ENCODE data around the gene SWAP70. TPM values are rescaled to one million over a fixed set of nuclear protein-coding genes. Genes with fewer than 3 reads are reported as not detected.

Gene SWAP70
- total RNA-seq, 1 experiment from 2014 or later = 14.3 TPM

DNA sequence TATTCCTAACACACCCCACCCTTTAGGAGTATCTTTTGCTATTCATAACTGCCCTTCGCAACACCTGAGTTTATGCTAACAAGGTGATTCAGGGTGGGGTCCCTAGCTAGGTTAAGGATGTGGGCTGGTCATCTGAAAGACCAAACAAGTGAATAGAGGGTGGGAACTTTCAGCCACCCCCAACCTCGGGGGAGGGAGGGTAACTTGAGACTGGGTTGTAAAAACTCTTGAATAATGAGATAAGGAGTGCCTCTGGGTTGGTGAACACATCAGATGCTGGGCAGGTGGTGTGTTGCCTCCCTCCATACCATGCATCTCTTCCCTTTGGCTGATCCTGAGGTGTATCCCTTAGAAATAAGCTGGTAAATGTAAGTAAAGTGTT, 111.5 kb downstream of the SWAP70 start:
- DNase-seq (ENCODE audit: low spot score) = no peak

- no peak for DNase-seq (ENCODE audit: low spot score)
These were observed 112.3 kb downstream of the SWAP70 start for GRCh38 chr11:9776203-9776602.

DNA sequence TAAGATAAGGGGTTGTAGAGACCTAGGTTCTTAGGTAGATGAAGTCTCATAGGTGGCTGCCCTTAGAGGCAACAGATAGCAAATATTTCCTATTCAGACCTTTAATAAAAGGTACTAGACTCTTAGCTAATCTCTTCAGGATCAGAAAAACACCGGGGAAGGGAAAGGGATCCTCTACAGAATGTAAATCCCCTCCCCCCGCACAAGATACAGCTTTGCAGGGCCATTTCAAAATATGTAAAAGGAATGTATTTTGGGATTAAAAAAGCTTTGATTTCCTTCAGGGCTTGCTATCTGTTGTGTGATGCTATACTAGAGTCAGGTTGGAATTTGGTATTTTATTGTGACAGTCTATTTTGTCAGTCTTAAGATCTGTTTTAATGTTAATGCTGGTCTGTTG, 113.2 kb downstream of the SWAP70 start:
- no peak for DNase-seq (ENCODE audit: low spot score)

GRCh38 chr11:9777525-9777924, 113.6 kb downstream of the SWAP70 start:
- DNase-seq (ENCODE audit: low spot score) = no peak

DNA sequence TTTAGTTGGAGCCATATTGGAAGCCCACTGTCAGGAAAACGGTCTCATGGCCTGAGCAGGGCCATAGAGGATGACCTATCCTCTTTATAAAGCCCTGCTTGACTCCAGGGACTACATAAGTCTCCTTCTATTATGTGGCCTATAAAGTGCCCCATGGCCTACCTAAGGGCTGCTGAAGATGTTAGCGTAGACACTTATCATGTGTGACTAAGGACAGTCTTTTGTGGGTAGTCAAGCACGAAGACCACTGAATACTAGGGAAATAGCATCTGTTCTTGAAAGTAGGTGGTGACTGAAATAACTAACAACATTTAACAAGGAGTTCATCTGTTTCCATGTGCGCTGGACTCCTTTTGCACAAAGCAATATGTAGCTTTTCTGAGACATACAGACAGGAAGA, 117.1 kb downstream of the SWAP70 start:
- DNase-seq (ENCODE audit: low spot score) = no peak

- DNase-seq (ENCODE audit: low spot score) = no peak
These were observed 120.1 kb downstream of the SWAP70 start for GRCh38 chr11:9783986-9784385.

- no peak for DNase-seq (ENCODE audit: low spot score)
These were observed 120.9 kb downstream of the SWAP70 start for GRCh38 chr11:9784602-9785315.

- no peak for DNase-seq (ENCODE audit: low spot score)
These were observed 123.4 kb downstream of the SWAP70 start for GRCh38 chr11:9787260-9787659.

DNA sequence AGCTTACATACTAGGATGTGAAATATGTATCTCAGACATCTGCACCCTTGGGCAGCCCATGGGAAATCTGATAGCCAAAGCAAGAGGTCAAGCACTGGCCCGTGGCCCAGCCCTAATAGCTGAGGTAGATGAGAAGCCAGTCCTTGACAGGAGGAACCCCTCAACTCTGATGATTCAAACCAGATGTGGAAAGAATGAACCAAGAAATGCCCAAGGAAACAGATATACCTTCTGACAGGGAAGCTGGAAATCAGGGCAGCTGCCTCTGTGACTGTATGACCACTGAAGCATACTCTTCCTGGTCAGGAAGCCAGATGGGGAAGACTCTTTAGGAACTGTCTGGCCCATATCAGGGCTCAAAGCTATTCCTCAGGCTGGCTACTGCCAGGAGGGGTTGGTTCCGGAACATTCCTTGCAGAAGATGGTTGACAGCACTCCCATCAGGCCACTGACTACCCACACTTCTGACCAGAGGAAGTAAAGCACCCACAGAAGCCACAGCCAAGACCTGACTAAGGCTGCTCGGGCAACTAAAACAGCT, 124.2 kb downstream of the SWAP70 start:
- DNase-seq (ENCODE audit: low spot score) = peak; percentile 62

DNA sequence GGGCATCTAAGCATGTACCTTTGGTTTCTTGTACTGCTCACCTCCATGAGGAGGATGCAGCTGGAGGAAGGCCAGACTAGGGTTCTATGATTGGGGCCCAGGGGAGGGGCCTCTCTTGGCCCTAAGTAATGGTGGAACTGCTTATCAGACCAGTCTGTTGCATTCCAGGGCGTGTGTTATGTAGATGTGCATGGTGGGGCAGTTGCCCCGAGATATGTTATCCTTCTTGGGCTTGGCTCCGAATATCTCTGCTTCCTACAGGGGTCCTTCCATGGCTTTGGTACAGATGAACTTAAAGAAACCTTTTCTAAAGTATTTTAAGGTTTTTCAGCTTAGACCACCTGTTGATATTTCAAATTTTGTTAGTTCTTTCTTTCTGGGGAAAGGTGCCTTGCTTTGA, 126.0 kb downstream of the SWAP70 start:
- no peak for DNase-seq (ENCODE audit: low spot score)

GRCh38 chr11:9790703-9791102, 126.8 kb downstream of the SWAP70 start:
- no peak for DNase-seq (ENCODE audit: low spot score)

GRCh38 chr11:9796266-9796665, 132.4 kb downstream of the SWAP70 start:
- DNase-seq (ENCODE audit: low spot score) = no peak

- DNase-seq (ENCODE audit: low spot score) = no peak
These were observed 133.0 kb downstream of the SWAP70 start for GRCh38 chr11:9796854-9797253.

DNA sequence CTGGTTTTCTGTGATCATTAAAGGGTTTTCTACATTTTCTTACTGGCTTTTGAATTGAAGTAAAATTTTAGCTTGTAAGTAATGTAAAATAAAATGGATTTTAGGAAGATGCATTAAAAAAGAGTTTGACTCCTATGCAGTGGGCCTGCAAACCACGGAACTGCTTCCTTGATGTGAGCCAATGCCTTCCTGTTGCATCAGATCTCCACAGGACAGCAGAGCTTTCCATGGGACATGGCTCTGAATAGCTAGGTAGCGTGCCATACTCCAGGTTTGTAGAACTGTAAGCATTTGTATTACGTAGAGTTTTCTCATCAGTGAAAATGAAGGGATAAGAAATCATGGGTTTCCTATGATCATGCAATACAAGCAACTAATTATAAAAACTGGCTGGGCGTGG, 133.4 kb downstream of the SWAP70 start:
- DNase-seq (ENCODE audit: low spot score) = no peak

- no peak for DNase-seq (ENCODE audit: low spot score)
These were observed 136.0 kb downstream of the SWAP70 start for GRCh38 chr11:9799886-9800285.

DNA sequence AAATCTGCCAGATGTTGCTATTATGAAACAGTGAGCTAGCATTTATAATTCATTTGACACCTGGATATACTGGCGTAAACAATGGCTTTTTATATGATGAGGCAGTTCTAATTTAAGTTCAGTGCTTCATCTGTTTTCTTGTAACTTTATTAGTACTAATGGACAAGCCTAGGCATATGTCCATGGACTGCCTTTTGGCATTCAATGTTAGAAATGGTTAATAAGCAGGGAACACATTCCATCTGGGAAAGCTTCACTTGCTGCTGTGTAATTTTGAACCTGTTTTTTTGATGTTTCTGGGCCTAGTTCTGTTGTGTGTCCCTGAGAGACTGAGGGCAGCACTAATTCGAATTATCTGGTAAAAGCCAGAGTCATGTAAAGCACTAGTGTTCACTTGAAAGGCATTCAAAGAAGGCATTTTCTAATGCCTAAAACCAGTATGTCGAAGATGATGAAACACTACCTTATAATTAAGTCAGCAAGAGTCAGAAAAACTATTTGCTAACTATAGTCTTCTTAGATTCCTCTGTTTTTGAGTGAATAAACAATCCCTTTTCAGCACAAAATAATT, 138.5 kb downstream of the SWAP70 start:
- DNase-seq (ENCODE audit: low spot score) = peak; percentile 46

Other genes with a start within 250 kb of the SWAP70 start
- 27.6 and 38.0 TPM in 2 replicates for gene ZNF143, start 203.1 kb upstream of the SWAP70 start, total RNA-seq (2014; rRNA removed; shearing (Covaris generic))
- gene WEE1, start 90.4 kb upstream of the SWAP70 start, total RNA-seq (2014; rRNA removed; shearing (Covaris generic)) = 46.7 and 53.8 TPM in 2 replicates

All from H4 (cell line).